Astrocyte (in vitro differentiated cells and primary cell): ENCODE data around the gene SYTL3. TPM values are rescaled to one million over a fixed set of nuclear protein-coding genes. Genes with fewer than 3 reads are reported as not detected.

Source experiments
- DNase-seq: peaks from one replicate; pipeline ENCODE4 v3.0.0-alpha.2; 2010; ENCODE audit warnings: low read depth
- FAIRE-seq: peaks from 2 replicates; lab custom pipeline; 2011; peaks lifted over from hg19 to GRCh38; lab: Jason Lieb, UNC
- H2AFZ ChIP-seq: 2 replicates; pipeline ENCODE4 v1.6.0; 2012; ENCODE audit warnings: low read depth, low read length, inconsistent platforms
- H3K27ac ChIP-seq: 2 replicates; pipeline ENCODE4 v1.5.1; 2011; ENCODE audit warnings: low read depth, low read length, inconsistent platforms
- H3K27me3 ChIP-seq: 2 replicates; pipeline ENCODE4 v1.6.0; 2011; ENCODE audit warnings: low read length, inconsistent platforms; ENCODE audit not compliant: insufficient read depth
- H3K36me3 ChIP-seq: 2 replicates; pipeline ENCODE4 v1.5.1; 2011; ENCODE audit warnings: low read length, inconsistent platforms; ENCODE audit not compliant: insufficient read depth
- H3K4me1 ChIP-seq: 2 replicates; pipeline ENCODE4 v1.5.1; 2011; ENCODE audit warnings: low read length, inconsistent platforms; ENCODE audit not compliant: insufficient read depth
- H3K4me2 ChIP-seq: 2 replicates; pipeline ENCODE4 v1.6.0; 2012; ENCODE audit warnings: low read length, inconsistent platforms
- H3K4me3 ChIP-seq: 2 replicates; pipeline ENCODE4 v1.5.1; 2011; ENCODE audit warnings: low read depth, mild to moderate bottlenecking, low read length, inconsistent platforms; ENCODE audit not compliant: insufficient read depth
- H3K79me2 ChIP-seq: 2 replicates; pipeline ENCODE4 v1.6.0; 2012; ENCODE audit warnings: mild to moderate bottlenecking, low read length, inconsistent platforms; ENCODE audit not compliant: insufficient read depth
- H3K9ac ChIP-seq: 2 replicates; pipeline ENCODE4 v1.6.0; 2012; ENCODE audit warnings: mild to moderate bottlenecking, low read length, inconsistent platforms
- H3K9me3 ChIP-seq: 2 replicates; pipeline ENCODE4 v1.5.1; 2012; ENCODE audit warnings: low read depth, mild to moderate bottlenecking, low read length, inconsistent platforms; ENCODE audit not compliant: insufficient read depth
- H4K20me1 ChIP-seq: 2 replicates; pipeline ENCODE4 v1.6.0; 2012; ENCODE audit warnings: low read length, inconsistent platforms; ENCODE audit not compliant: insufficient read depth
- H3K27ac Mint-ChIP-seq: one replicate; pipeline ENCODE4 v1.8.0; 2021; ENCODE audit warnings: mild to moderate bottlenecking, mixed read lengths; ENCODE audit not compliant: unreplicated experiment
- H3K27me3 Mint-ChIP-seq: one replicate; pipeline ENCODE4 v1.8.0; 2021; ENCODE audit warnings: low read depth, mixed read lengths; ENCODE audit not compliant: unreplicated experiment
- H3K36me3 Mint-ChIP-seq: one replicate; pipeline ENCODE4 v1.8.0; 2021; ENCODE audit warnings: low read depth, mixed read lengths; ENCODE audit not compliant: unreplicated experiment
- H3K4me1 Mint-ChIP-seq: one replicate; pipeline ENCODE4 v1.8.0; 2021; ENCODE audit warnings: low read depth, mixed read lengths; ENCODE audit not compliant: unreplicated experiment
- H3K4me3 Mint-ChIP-seq: one replicate; pipeline ENCODE4 v1.8.0; 2021; ENCODE audit warnings: mild to moderate bottlenecking, moderate library complexity, mixed read lengths; ENCODE audit not compliant: unreplicated experiment
- H3K9me3 Mint-ChIP-seq: one replicate; pipeline ENCODE4 v1.8.0; 2021; ENCODE audit warnings: mild to moderate bottlenecking, mixed read lengths; ENCODE audit not compliant: unreplicated experiment
- CTCF ChIP-seq: IDR thresholded peaks from 2 replicates; pipeline ENCODE4 v1.5.1; 2011; ENCODE audit warnings: low read depth, mild to moderate bottlenecking, inconsistent platforms, low read length, moderate library complexity; ENCODE audit not compliant: insufficient read depth
- EZH2 ChIP-seq: IDR thresholded peaks from 2 replicates; pipeline ENCODE4 v1.6.1; 2012; ENCODE audit warnings: mild to moderate bottlenecking, low read length, inconsistent platforms; ENCODE audit not compliant: insufficient read depth
- total RNA-seq: library from RNA; stranded (reverse); gene quantifications from 2 replicates; pipeline ENCODE4 v1.2.1, GENCODE V29; 2021

The SYTL3 gene
- total RNA-seq, 1 donor from 2014 or later: 1.2 TPM

GRCh38 chr6:158621694-158622544 lies 27.9 kb upstream of the SYTL3 start:
- DNase-seq (no peak), FAIRE-seq (no peak)
- H3K9me3 ChIP-seq: no peaks in the 10 kb centered on the region
- Mint-ChIP-seq H3K27ac (no peak overlapping the region), H3K9me3 (no peaks in the 10 kb centered on the region), H3K36me3 (peaks cover 35% of the 10 kb centered on the region), H3K27me3 (no peaks in the 10 kb centered on the region), H3K4me1 (peaks cover 11% of the 10 kb centered on the region), H3K4me3 (no peak overlapping the region)
- TF ChIP-seq EZH2 (no peak), CTCF (no peak)
- no peaks in the 10 kb centered on the region for H3K79me2 ChIP-seq
- no peak overlapping the region for H2AFZ ChIP-seq
- H3K4me1 ChIP-seq: no peaks in the 10 kb centered on the region
- H3K4me3 ChIP-seq: no peak overlapping the region
- H3K36me3 ChIP-seq: peaks cover 19% of the 10 kb centered on the region
- no peak overlapping the region for H3K9ac ChIP-seq
- H3K27me3 ChIP-seq: no peaks in the 10 kb centered on the region
- peaks cover 15% of the 10 kb centered on the region for H4K20me1 ChIP-seq
- no peak overlapping the region for H3K27ac ChIP-seq
- no peak overlapping the region for H3K4me2 ChIP-seq

- Histone ChIP-seq H3K4me2 (no peak overlapping the region), H3K27ac (no peak overlapping the region), H3K27me3 (no peaks in the 10 kb centered on the region), H3K36me3 (peaks cover 27% of the 10 kb centered on the region), H3K79me2 (no peaks in the 10 kb centered on the region), H3K4me1 (no peaks in the 10 kb centered on the region), H2AFZ (no peak overlapping the region), H3K4me3 (no peak overlapping the region), H3K9ac (no peak overlapping the region), H4K20me1 (peaks cover 22% of the 10 kb centered on the region), H3K9me3 (no peaks in the 10 kb centered on the region)
- no peak for TF ChIP-seq EZH2
- TF ChIP-seq CTCF: no peak
- H3K9me3 Mint-ChIP-seq: no peaks in the 10 kb centered on the region
- no peaks in the 10 kb centered on the region for H3K27me3 Mint-ChIP-seq
- H3K4me1 Mint-ChIP-seq: peaks cover 11% of the 10 kb centered on the region
- H3K27ac Mint-ChIP-seq: no peak overlapping the region
- H3K36me3 Mint-ChIP-seq: peaks cover 35% of the 10 kb centered on the region
- no peak overlapping the region for H3K4me3 Mint-ChIP-seq
- FAIRE-seq (no peak), DNase-seq (no peak)
Measured at GRCh38 chr6:158622545-158623190, 27.2 kb upstream of the SYTL3 start.
